HG03457 (cell line): ENCODE results near the gene PTPRN2.
"Not testable (repeated sequence)": the region's sequence is repeated elsewhere in the genome, so short reads cannot be mapped to it uniquely, and the experiment has no call there.

Experiments used
- ATAC-seq: cut with Tn5 transposase; IDR thresholded peaks from one replicate; pipeline ENCODE4 v1.9.1; 2021; ENCODE audit warnings: moderate number of reproducible peaks; ENCODE audit not compliant: unreplicated experiment

PTPRN2 gene

GRCh38 chr7:157856873-157857577 is 730.6 kb downstream of the PTPRN2 start:
- ATAC-seq, result no peak

- no peak for ATAC-seq
These were observed 732.0 kb downstream of the PTPRN2 start for GRCh38 chr7:157855452-157856213.

- ATAC-seq, result no peak
These were observed 732.6 kb downstream of the PTPRN2 start for GRCh38 chr7:157855016-157855415.

- ATAC-seq, result no peak
These were observed 733.3 kb downstream of the PTPRN2 start for GRCh38 chr7:157854066-157854891.

- no peak for ATAC-seq
These were observed 733.9 kb downstream of the PTPRN2 start for GRCh38 chr7:157853789-157854065.

GRCh38 chr7:157853076-157853788 is 734.4 kb downstream of the PTPRN2 start:
- ATAC-seq, result no peak

GRCh38 chr7:157851501-157852067 is 736.0 kb downstream of the PTPRN2 start:
- ATAC-seq, result no peak

GRCh38 chr7:157850481-157851444 is 736.9 kb downstream of the PTPRN2 start:
- ATAC-seq, result no peak

GRCh38 chr7:157849726-157850125 is 737.9 kb downstream of the PTPRN2 start:
- ATAC-seq, result no peak

GRCh38 chr7:157849341-157849596 is 738.4 kb downstream of the PTPRN2 start:
- no peak for ATAC-seq

GRCh38 chr7:157848508-157849340 is 738.9 kb downstream of the PTPRN2 start:
- ATAC-seq, result no peak

- ATAC-seq, result not testable (repeated sequence)
These were observed 739.7 kb downstream of the PTPRN2 start for GRCh38 chr7:157847756-157848487.

- not testable (repeated sequence) for ATAC-seq
These were observed 740.9 kb downstream of the PTPRN2 start for GRCh38 chr7:157846746-157847145.

- no peak for ATAC-seq
These were observed 741.4 kb downstream of the PTPRN2 start for GRCh38 chr7:157846271-157846670.

- no peak for ATAC-seq
These were observed 742.3 kb downstream of the PTPRN2 start for GRCh38 chr7:157845203-157845835.

GRCh38 chr7:157844611-157845010 is 743.0 kb downstream of the PTPRN2 start:
- ATAC-seq, result no peak

- no peak for ATAC-seq
These were observed 743.5 kb downstream of the PTPRN2 start for GRCh38 chr7:157844141-157844540.
